Smooth muscle cell (in vitro differentiated cells): ENCODE data around the gene DES. TPM values are rescaled to one million over a fixed set of nuclear protein-coding genes. Genes with fewer than 3 reads are reported as not detected.
"Not testable (repeated sequence)": the region's sequence is repeated elsewhere in the genome, so short reads cannot be mapped to it uniquely, and the experiment has no call there.

Experiments used
- DNase-seq: peaks from one replicate; lab custom pipeline; 2025; ENCODE audit not compliant: unreplicated experiment; lab: John Stamatoyannopoulos, UW
- H2AFZ ChIP-seq: fragments of 200-600 bp; sonication (generic); 2 replicates; pipeline ENCODE4 v1.6.0; 2016; ENCODE audit warnings: antibody characterized with exemption, low read depth, mild to moderate bottlenecking
- H3F3A ChIP-seq: fragments of 200-600 bp; sonication (generic); 2 replicates; pipeline ENCODE4 v1.6.0; 2017; ENCODE audit warnings: antibody characterized with exemption, low read depth
- H3K27ac ChIP-seq: fragments of 200-600 bp; sonication (generic); 2 replicates; pipeline ENCODE4 v1.5.1; 2016; ENCODE audit warnings: low read depth, mild to moderate bottlenecking
- H3K27me3 ChIP-seq: fragments of 200-600 bp; sonication (generic); 2 replicates; pipeline ENCODE4 v1.6.1; 2016; ENCODE audit warnings: low read depth, mild to moderate bottlenecking
- H3K36me3 ChIP-seq: fragments of 200-600 bp; sonication (generic); 2 replicates; pipeline ENCODE4 v1.5.1; 2016; ENCODE audit warnings: low read depth
- H3K4me1 ChIP-seq: fragments of 200-600 bp; sonication (generic); 2 replicates; pipeline ENCODE4 v1.5.1; 2016; ENCODE audit warnings: low read depth
- H3K4me2 ChIP-seq: fragments of 200-600 bp; sonication (generic); 2 replicates; pipeline ENCODE4 v1.6.0; 2016; ENCODE audit warnings: mild to moderate bottlenecking
- H3K4me3 ChIP-seq: fragments of 200-600 bp; sonication (generic); 2 replicates; pipeline ENCODE4 v1.5.1; 2016; ENCODE audit warnings: mild to moderate bottlenecking
- H3K79me2 ChIP-seq: fragments of 200-600 bp; sonication (generic); 2 replicates; pipeline ENCODE4 v1.6.0; 2016; ENCODE audit warnings: low read depth, mild to moderate bottlenecking
- H3K9ac ChIP-seq: fragments of 200-600 bp; sonication (generic); 2 replicates; pipeline ENCODE4 v1.6.0; 2016; ENCODE audit warnings: low read depth
- H3K9me3 ChIP-seq: fragments of 200-600 bp; sonication (generic); replicated peaks from 2 replicates; pipeline ENCODE4 v1.5.1; 2016; ENCODE audit warnings: low read depth
- H4K20me1 ChIP-seq: fragments of 200-600 bp; sonication (generic); 2 replicates; pipeline ENCODE4 v1.6.0; 2016; ENCODE audit warnings: low read depth
- WGBS: methylation state at CpG from one replicate; pipeline ENCODE4 v1.1.7; 2016; ENCODE audit warnings: low lambda C conversion rate; 5-methylcytosine and 5-hydroxymethylcytosine counted together
- polyA plus RNA-seq: library from polyadenylated mRNA; unstranded; fragments of >200 nt; fragmentation: Nextera tagmentation; extraction: Ambion mirVana; gene quantifications from 2 replicates; pipeline ENCODE4 v1.2.1, GENCODE V29; 2016
- total RNA-seq: library from RNA; depleted of rRNA; stranded (reverse); fragments of >200 nt; gene quantifications from 2 replicates; pipeline ENCODE4 v1.2.3, GENCODE V29; 2014
- TF ChIP-seq, protein P1 (sequence below): fragments of 200-600 bp; sonication (generic); IDR thresholded peaks from 2 replicates; pipeline ENCODE4 v1.5.1; 2017; ENCODE audit warnings: borderline replicate concordance, mild to moderate bottlenecking, antibody characterized with exemption; ENCODE audit not compliant: insufficient read depth, poor library complexity, severe bottlenecking

The DES gene
- total and polyA plus RNA-seq, 2 experiments from 2014 or later = 103 to 109 TPM

DNA sequence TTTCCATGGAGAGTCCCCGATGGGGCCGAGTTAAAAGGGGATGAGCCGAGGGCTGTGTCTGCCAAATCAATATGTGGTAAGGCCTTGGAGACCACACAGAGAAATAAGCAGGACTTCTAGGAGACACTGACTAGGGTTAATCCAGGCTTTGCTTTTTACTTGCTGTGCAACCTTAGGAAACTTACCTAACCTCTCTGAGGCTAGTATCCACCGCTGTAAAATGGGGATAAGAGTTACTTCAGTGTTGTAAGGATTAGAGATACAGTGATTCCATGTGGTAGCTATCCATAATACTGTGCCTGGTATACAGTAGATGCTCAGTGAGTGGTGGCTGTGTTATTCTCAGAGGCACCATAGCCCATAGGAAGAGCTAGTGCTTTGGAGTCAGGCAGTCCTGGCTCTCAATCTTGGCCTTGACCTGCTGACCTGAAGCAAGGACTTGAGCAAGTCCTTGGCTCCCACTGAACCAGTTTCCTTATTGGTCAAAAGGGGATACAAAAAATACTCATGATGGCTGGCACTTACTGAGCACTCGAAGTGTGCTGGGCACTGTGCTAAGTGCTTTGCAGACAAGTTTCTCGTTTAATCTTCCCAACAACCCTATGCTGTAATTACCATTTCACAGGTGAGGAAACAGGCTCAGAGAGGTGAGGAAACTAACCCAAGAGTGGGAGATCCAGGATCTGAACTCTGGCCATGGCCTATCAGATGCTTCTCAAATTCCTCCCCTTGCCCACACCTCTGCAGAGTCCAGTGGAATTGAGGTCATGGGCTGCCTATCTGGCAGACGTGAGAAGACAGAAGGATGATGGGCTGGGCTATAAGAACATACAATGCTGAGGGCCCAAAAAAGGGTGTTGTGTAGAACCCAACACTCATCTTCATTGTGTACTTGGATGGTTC lies 12.0 kb upstream of the DES start:
- H3K27ac ChIP-seq = peak overlapping the region; percentile 81

DNA sequence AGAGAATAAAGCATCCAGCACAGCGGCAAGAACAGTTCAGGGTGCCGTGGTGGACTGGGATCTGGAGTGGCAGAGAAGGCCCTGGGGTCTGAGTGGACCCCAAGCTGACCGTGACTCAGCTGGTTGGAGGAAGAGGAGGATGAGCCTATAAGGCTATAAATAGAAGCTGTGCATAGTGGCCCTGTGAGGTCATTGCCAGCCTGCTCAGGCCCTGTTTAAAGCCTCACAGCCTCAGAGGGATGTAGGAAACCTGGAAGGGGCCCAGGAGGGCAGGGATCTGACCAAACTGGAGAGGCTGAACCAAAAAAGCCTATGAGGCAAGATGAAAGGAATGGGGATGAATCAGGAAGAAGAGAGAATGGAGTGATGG lies 11.3 kb upstream of the DES start:
- peaks cover 11% of the 10 kb centered on the region for H3F3A ChIP-seq
- H3K9me3 ChIP-seq = no peaks in the 10 kb centered on the region
- peaks cover 9% of the 10 kb centered on the region for H3K4me1 ChIP-seq
- H3K36me3 ChIP-seq = no peaks in the 10 kb centered on the region
- H3K27ac ChIP-seq = peak overlapping the region; percentile 81
- H3K9ac ChIP-seq = no peak overlapping the region
- H4K20me1 ChIP-seq = no peaks in the 10 kb centered on the region
- peak overlapping the region; percentile 72 for H3K4me2 ChIP-seq
- H3K79me2 ChIP-seq = no peaks in the 10 kb centered on the region
- no peak overlapping the region for H2AFZ ChIP-seq
- WGBS = 34% methylated on average over 3 of the region's 3 CpGs
- DNase-seq = no peak
- no peaks in the 10 kb centered on the region for H3K27me3 ChIP-seq
- H3K4me3 ChIP-seq = no peak overlapping the region
- TF ChIP-seq, protein P1, sequence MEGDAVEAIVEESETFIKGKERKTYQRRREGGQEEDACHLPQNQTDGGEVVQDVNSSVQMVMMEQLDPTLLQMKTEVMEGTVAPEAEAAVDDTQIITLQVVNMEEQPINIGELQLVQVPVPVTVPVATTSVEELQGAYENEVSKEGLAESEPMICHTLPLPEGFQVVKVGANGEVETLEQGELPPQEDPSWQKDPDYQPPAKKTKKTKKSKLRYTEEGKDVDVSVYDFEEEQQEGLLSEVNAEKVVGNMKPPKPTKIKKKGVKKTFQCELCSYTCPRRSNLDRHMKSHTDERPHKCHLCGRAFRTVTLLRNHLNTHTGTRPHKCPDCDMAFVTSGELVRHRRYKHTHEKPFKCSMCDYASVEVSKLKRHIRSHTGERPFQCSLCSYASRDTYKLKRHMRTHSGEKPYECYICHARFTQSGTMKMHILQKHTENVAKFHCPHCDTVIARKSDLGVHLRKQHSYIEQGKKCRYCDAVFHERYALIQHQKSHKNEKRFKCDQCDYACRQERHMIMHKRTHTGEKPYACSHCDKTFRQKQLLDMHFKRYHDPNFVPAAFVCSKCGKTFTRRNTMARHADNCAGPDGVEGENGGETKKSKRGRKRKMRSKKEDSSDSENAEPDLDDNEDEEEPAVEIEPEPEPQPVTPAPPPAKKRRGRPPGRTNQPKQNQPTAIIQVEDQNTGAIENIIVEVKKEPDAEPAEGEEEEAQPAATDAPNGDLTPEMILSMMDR = no peak

More for the DNA sequence above, 12.0 kb upstream of the DES start:
- Histone ChIP-seq H3K79me2 (no peaks in the 10 kb centered on the region), H3K4me2 (peak overlapping the region; percentile 72), H2AFZ (no peak overlapping the region), H3K36me3 (no peaks in the 10 kb centered on the region), H3K27me3 (no peaks in the 10 kb centered on the region), H4K20me1 (no peaks in the 10 kb centered on the region), H3K4me1 (peaks cover 9% of the 10 kb centered on the region), H3K9ac (no peak overlapping the region), H3F3A (peaks cover 11% of the 10 kb centered on the region), H3K9me3 (no peaks in the 10 kb centered on the region), H3K4me3 (no peak overlapping the region)
- DNase-seq = no peak
- TF ChIP-seq, protein P1 = no peak
- WGBS = 74% methylated on average over 7 of the region's 7 CpGs

DNA sequence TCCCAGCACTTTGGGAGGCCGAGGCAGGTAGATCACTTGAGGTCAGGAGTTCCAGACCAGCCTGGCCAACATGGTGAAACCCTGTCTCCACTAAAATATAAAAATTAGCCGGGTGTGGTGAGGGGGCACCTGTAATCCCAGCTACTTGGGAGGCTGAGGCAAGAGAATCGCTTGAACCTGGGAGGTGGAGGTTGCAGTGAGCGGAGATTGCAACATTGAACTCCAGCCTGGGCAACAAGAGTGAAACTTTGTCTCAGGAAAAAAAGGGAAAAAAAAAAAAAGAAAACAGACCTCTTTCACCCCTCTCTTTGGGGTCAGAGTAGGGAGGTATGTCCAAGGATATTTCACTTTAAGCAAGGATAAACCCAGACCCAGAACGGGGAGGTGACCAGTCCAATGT lies 10.8 kb upstream of the DES start:
- not testable (repeated sequence) for H3K36me3 ChIP-seq, H3K79me2 ChIP-seq, H3K9ac ChIP-seq, H3K27me3 ChIP-seq, DNase-seq, H2AFZ ChIP-seq, H3K4me3 ChIP-seq, H3K9me3 ChIP-seq, H3K4me1 ChIP-seq, H4K20me1 ChIP-seq
- Histone ChIP-seq H3K27ac (peak overlapping the region; percentile 81), H3F3A (peaks cover 11% of the 10 kb centered on the region), H3K4me2 (peak overlapping the region; percentile 72)
- 86% methylated on average over 5 of the region's 5 CpGs for WGBS

DNA sequence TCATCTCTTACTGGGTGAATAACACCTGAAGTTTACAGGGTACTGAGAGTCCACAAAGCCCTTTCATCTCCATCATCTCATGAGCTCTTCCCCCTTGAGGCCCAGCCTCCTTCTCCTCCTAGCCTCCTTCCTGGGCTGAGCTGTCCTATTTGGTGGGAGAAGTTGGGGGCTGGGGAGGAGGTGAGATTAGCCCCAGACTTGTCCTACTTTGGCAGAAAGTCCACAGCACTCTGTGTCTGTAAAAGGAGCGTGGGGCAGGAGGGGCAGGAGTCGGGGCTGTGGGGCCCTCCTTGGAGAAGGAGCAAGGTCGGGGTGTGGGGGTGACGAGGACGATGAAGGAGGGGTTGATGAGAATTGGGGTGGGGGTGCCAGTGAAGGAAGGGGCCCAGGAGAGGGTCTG lies 10.0 kb upstream of the DES start:
- Histone ChIP-seq H3K27ac (peak overlapping the region; percentile 51), H3K4me1 (no peaks in the 10 kb centered on the region), H3K79me2 (no peaks in the 10 kb centered on the region), H4K20me1 (no peaks in the 10 kb centered on the region), H3K4me2 (peak overlapping the region; percentile 72), H3K27me3 (no peaks in the 10 kb centered on the region), H3K36me3 (no peaks in the 10 kb centered on the region), H3K9ac (no peak overlapping the region), H3K4me3 (no peak overlapping the region), H2AFZ (no peak overlapping the region), H3K9me3 (no peaks in the 10 kb centered on the region), H3F3A (peaks cover 11% of the 10 kb centered on the region)
- WGBS = 57% methylated on average over 5 of the region's 5 CpGs
- TF ChIP-seq, protein P1 = no peak
- DNase-seq = no peak
